Central memory CD8-positive, alpha-beta T cell (primary cell): ENCODE measurements around the gene HTR2C.
"Not testable (repeated sequence)": the region's sequence is repeated elsewhere in the genome, so short reads cannot be mapped to it uniquely, and the experiment has no call there.

Source experiments
- ATAC-seq: fragments of 150-1000 bp; cut with Tn5 transposase; replicated peaks from 2 replicates; pipeline ENCODE4 v1.10.0; 2022; ENCODE audit warnings: mild to moderate bottlenecking, moderate FRiP score, moderate number of reproducible peaks; ENCODE audit not compliant: poor library complexity, severe bottlenecking; ENCODE audit errors: extremely low read depth
- DNase-seq, 2 donors: peaks; one replicate each; pipeline ENCODE4 v3.0.0; 2021; ENCODE audit warnings: low spot score in 2 of 2
- H3K27ac Mint-ChIP-seq: one replicate; pipeline ENCODE4 v1.8.0; 2022; ENCODE audit warnings: low read depth, mild to moderate bottlenecking, moderate library complexity, mixed read lengths
- H3K27me3 Mint-ChIP-seq: one replicate; pipeline ENCODE4 v1.8.0; 2022; ENCODE audit warnings: mixed read lengths
- H3K36me3 Mint-ChIP-seq: one replicate; pipeline ENCODE4 v1.8.0; 2022; ENCODE audit warnings: mild to moderate bottlenecking, moderate library complexity, mixed read lengths; ENCODE audit not compliant: insufficient read depth
- H3K4me1 Mint-ChIP-seq: one replicate; pipeline ENCODE4 v1.8.0; 2022; ENCODE audit warnings: mixed read lengths
- H3K4me3 Mint-ChIP-seq: one replicate; pipeline ENCODE4 v1.8.0; 2022; ENCODE audit warnings: mild to moderate bottlenecking, moderate library complexity, mixed read lengths
- H3K9me3 Mint-ChIP-seq: one replicate; pipeline ENCODE4 v1.8.0; 2022; ENCODE audit warnings: mixed read lengths

HTR2C gene

GRCh38 chrX:114924856-114925255, 341.0 kb downstream of the HTR2C start:
- no peaks in the 10 kb centered on the region for H3K27me3 Mint-ChIP-seq
- DNase-seq: no peak
- peaks cover 12% of the 10 kb centered on the region for H3K9me3 Mint-ChIP-seq
- H3K27ac Mint-ChIP-seq: no peak overlapping the region
- no peaks in the 10 kb centered on the region for H3K36me3 Mint-ChIP-seq
- H3K4me3 Mint-ChIP-seq: no peak overlapping the region
- H3K4me1 Mint-ChIP-seq: no peaks in the 10 kb centered on the region
- ATAC-seq: no peak

- no peak for ATAC-seq
- no peaks in the 10 kb centered on the region for H3K36me3 Mint-ChIP-seq
Observed at GRCh38 chrX:114930227-114930626, 346.3 kb downstream of the HTR2C start.

GRCh38 chrX:114932550-114932949, 348.7 kb downstream of the HTR2C start:
- Mint-ChIP-seq H3K27me3 (no peaks in the 10 kb centered on the region), H3K36me3 (no peaks in the 10 kb centered on the region), H3K9me3 (peaks cover 10% of the 10 kb centered on the region), H3K27ac (no peak overlapping the region), H3K4me3 (no peak overlapping the region), H3K4me1 (no peaks in the 10 kb centered on the region)
- no peak for ATAC-seq
- DNase-seq: no peak

More at GRCh38 chrX:114930227-114930626, 346.3 kb downstream of the HTR2C start:
- no peak overlapping the region for H3K27ac Mint-ChIP-seq
- no peaks in the 10 kb centered on the region for H3K4me1 Mint-ChIP-seq
- H3K4me3 Mint-ChIP-seq: no peak overlapping the region
- H3K9me3 Mint-ChIP-seq: peaks cover 10% of the 10 kb centered on the region
- H3K27me3 Mint-ChIP-seq: no peaks in the 10 kb centered on the region
- DNase-seq: no peak

GRCh38 chrX:114933291-114933690, 349.4 kb downstream of the HTR2C start:
- not testable (repeated sequence) for H3K36me3 Mint-ChIP-seq, H3K4me1 Mint-ChIP-seq, H3K27me3 Mint-ChIP-seq, H3K4me3 Mint-ChIP-seq, DNase-seq, ATAC-seq, H3K27ac Mint-ChIP-seq
- H3K9me3 Mint-ChIP-seq: peaks cover 10% of the 10 kb centered on the region

GRCh38 chrX:114937090-114937489, 353.2 kb downstream of the HTR2C start:
- not testable (repeated sequence) for H3K4me3 Mint-ChIP-seq, H3K36me3 Mint-ChIP-seq, DNase-seq, H3K27ac Mint-ChIP-seq, ATAC-seq, H3K27me3 Mint-ChIP-seq, H3K4me1 Mint-ChIP-seq
- H3K9me3 Mint-ChIP-seq: peaks cover 12% of the 10 kb centered on the region

GRCh38 chrX:114952696-114953095, 368.8 kb downstream of the HTR2C start:
- no peaks in the 10 kb centered on the region for H3K36me3 Mint-ChIP-seq
- no peak for ATAC-seq
- no peak for DNase-seq
- H3K27me3 Mint-ChIP-seq: no peaks in the 10 kb centered on the region
- no peak overlapping the region for H3K4me3 Mint-ChIP-seq
- no peak overlapping the region for H3K27ac Mint-ChIP-seq
- H3K4me1 Mint-ChIP-seq: no peaks in the 10 kb centered on the region
- H3K9me3 Mint-ChIP-seq: no peaks in the 10 kb centered on the region
